HG03039 (cell line): ENCODE measurements around the gene TELO2.

Experiments
- ATAC-seq: cut with Tn5 transposase; IDR thresholded peaks from one replicate; pipeline ENCODE4 v1.9.1; 2021; ENCODE audit warnings: mild to moderate bottlenecking, moderate library complexity; ENCODE audit not compliant: unreplicated experiment

The TELO2 gene

GRCh38 chr16:1492923-1493745, at the start of gene TELO2:
TSS of gene TELO2 (plus strand) at chr16:1493360. CDS start at chr16:1494282, 922 bp downstream.
- peak; percentile 61 for ATAC-seq

- no peak for ATAC-seq
These were observed 49.7 kb upstream of the TELO2 start for GRCh38 chr16:1443403-1443973.

- ATAC-seq = no peak
These were observed 49.0 kb upstream of the TELO2 start, which contains the start of gene CCDC154 for GRCh38 chr16:1443980-1444729. TSS of gene CCDC154 (minus strand) at chr16:1444556. CDS start at chr16:1444322, 234 bp downstream.

- no peak for ATAC-seq
These were observed 48.2 kb upstream of the TELO2 start for GRCh38 chr16:1444730-1445517.

- ATAC-seq = no peak
These were observed 47.5 kb upstream of the TELO2 start for GRCh38 chr16:1445518-1446203.

GRCh38 chr16:1446296-1447080, 46.7 kb upstream of the TELO2 start:
- ATAC-seq = no peak

GRCh38 chr16:1447965-1448364, 45.2 kb upstream of the TELO2 start:
- no peak for ATAC-seq

- ATAC-seq = no peak
These were observed 44.5 kb upstream of the TELO2 start for GRCh38 chr16:1448536-1449116.

- ATAC-seq = no peak
These were observed 43.9 kb upstream of the TELO2 start for GRCh38 chr16:1449201-1449788.

GRCh38 chr16:1450218-1450617, 42.9 kb upstream of the TELO2 start:
- no peak for ATAC-seq

- ATAC-seq = no peak
These were observed 42.3 kb upstream of the TELO2 start for GRCh38 chr16:1450841-1451240.

GRCh38 chr16:1451702-1452392, 41.3 kb upstream of the TELO2 start:
- ATAC-seq = no peak

GRCh38 chr16:1452530-1452929, 40.6 kb upstream of the TELO2 start:
- no peak for ATAC-seq

- ATAC-seq = no peak
These were observed 39.8 kb upstream of the TELO2 start for GRCh38 chr16:1453316-1453715.

- no peak for ATAC-seq
These were observed 38.6 kb upstream of the TELO2 start for GRCh38 chr16:1454561-1454960.

GRCh38 chr16:1455190-1456171, 37.7 kb upstream of the TELO2 start:
- no peak for ATAC-seq

GRCh38 chr16:1456951-1457350, 36.2 kb upstream of the TELO2 start:
- ATAC-seq = no peak
